ENCODE measurements around the gene NRARP. TPM values are rescaled to one million over a fixed set of nuclear protein-coding genes. Genes with fewer than 3 reads are reported as not detected.
A peak's percentile ranks its signal among the peaks of the same experiment; 100 is the strongest.

Gene NRARP
- total RNA-seq, 4 donors from 2014 or later = 3.1 to 13.5 (median 3.9) TPM

- no peak for TF ChIP-seq POLR2A (IDR thresholded peaks at IDR 0.05)
- TF ChIP-seq, protein P1, sequence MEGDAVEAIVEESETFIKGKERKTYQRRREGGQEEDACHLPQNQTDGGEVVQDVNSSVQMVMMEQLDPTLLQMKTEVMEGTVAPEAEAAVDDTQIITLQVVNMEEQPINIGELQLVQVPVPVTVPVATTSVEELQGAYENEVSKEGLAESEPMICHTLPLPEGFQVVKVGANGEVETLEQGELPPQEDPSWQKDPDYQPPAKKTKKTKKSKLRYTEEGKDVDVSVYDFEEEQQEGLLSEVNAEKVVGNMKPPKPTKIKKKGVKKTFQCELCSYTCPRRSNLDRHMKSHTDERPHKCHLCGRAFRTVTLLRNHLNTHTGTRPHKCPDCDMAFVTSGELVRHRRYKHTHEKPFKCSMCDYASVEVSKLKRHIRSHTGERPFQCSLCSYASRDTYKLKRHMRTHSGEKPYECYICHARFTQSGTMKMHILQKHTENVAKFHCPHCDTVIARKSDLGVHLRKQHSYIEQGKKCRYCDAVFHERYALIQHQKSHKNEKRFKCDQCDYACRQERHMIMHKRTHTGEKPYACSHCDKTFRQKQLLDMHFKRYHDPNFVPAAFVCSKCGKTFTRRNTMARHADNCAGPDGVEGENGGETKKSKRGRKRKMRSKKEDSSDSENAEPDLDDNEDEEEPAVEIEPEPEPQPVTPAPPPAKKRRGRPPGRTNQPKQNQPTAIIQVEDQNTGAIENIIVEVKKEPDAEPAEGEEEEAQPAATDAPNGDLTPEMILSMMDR (IDR thresholded peaks at IDR 0.05) = no peak
- peak in 1 of 2 donors; percentile 42 for TF ChIP-seq EP300 (IDR thresholded peaks at IDR 0.05)
- peak; percentile 44 to 54 for DNase-seq (ENCODE audit: low spot score in 2 of 2)
- H3K27me3 ChIP-seq = peaks cover 0 to 60% of the 10 kb centered on the region in 2 donors
- 12% methylated on average over 12 to 20 of the region's 25 CpGs for WGBS, 2 donors
- H3K27ac ChIP-seq = peak within 1 kb of the TSS; percentile 36 to 86 (median 68)
- H3K4me3 ChIP-seq = peak within 1 kb of the TSS; percentile 18 to 63 (median 41)
- peaks cover 3 to 33% (median 4%) of the 10 kb centered on the region in 3 donors for H3K36me3 ChIP-seq
- H3K9me3 ChIP-seq = peaks cover 0 to 10% (median 0%) of the 10 kb centered on the region in 4 donors
- peaks cover 0 to 49% (median 17%) of the 10 kb centered on the region in 4 donors for H3K4me1 ChIP-seq
Observed at GRCh38 chr9:137277329-137278041, 24.6 kb downstream of the NRARP start, which contains the start of gene TOR4A. TOR4A (plus strand) TSS chr9:137277726; CDS start chr9:137278690, 964 bp downstream.

- TF ChIP-seq EP300 (IDR thresholded peaks at IDR 0.05) = peak in 1 of 2 donors; percentile 46
- TF ChIP-seq, protein P1 (IDR thresholded peaks at IDR 0.05) = no peak
- peak in 1 of 2 donors; percentile 49 for DNase-seq (ENCODE audit: low spot score in 2 of 2)
- Histone ChIP-seq H3K36me3 (peaks cover 3 to 41% (median 9%) of the 10 kb centered on the region in 3 donors), H3K4me3 (peak overlapping the region in 3 of 4 donors; percentile 31 to 63 (median 51)), H3K27ac (peak overlapping the region; percentile 36 to 86 (median 68)), H3K9me3 (peaks cover 0 to 10% (median 0%) of the 10 kb centered on the region in 4 donors), H3K27me3 (peaks cover 0 to 52% of the 10 kb centered on the region in 2 donors), H3K4me1 (peaks cover 0 to 49% (median 17%) of the 10 kb centered on the region in 4 donors)
- 20 to 36% methylated on average over 21 to 26 of the region's 30 CpGs for WGBS, 2 donors
Observed at GRCh38 chr9:137276473-137277328, 25.4 kb downstream of the NRARP start.

GRCh38 chr9:137275588-137276472 is 26.2 kb downstream of the NRARP start:
- DNase-seq (ENCODE audit: low spot score in 2 of 2) = no peak
- Histone ChIP-seq H3K4me1 (peaks cover 0 to 42% (median 15%) of the 10 kb centered on the region in 4 donors), H3K36me3 (peaks cover 3 to 50% (median 9%) of the 10 kb centered on the region in 3 donors), H3K27ac (peak overlapping the region in 3 of 4 donors; percentile 36 to 86 (median 84)), H3K9me3 (peaks cover 0 to 10% (median 0%) of the 10 kb centered on the region in 4 donors), H3K27me3 (peaks cover 0 to 45% of the 10 kb centered on the region in 2 donors), H3K4me3 (no peak overlapping the region)
- WGBS, 2 donors = 72 to 78% methylated on average over 21 to 22 of the region's 24 CpGs
- TF ChIP-seq, protein P1 (IDR thresholded peaks at IDR 0.05) = no peak
- TF ChIP-seq EP300 (IDR thresholded peaks at IDR 0.05) (no peak), POLR2A (IDR thresholded peaks at IDR 0.05) (no peak)

DNA sequence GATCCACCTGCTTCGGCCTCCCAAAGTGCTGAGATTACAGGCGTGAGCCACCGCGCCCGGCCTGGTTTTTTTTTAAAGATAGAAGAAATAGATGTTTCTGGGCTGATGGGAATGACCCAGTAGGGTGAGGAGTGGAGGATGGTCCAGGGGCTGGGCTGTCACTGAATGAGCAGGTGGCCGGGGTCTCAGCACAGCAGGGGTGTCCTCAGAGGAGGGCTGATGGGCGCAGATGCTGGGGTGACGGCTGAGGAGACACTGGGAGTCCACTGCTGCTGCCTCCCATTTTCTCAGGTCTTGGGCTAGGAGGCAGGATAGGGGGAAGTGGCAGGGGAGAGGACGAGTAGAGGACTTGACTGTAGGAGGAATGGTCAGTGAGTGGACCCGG is 26.9 kb downstream of the NRARP start:
- peaks cover 3 to 55% (median 9%) of the 10 kb centered on the region in 3 donors for H3K36me3 ChIP-seq
- peaks cover 0 to 36% (median 14%) of the 10 kb centered on the region in 4 donors for H3K4me1 ChIP-seq
- no peak overlapping the region for H3K27ac ChIP-seq
- TF ChIP-seq, protein P1 (IDR thresholded peaks at IDR 0.05) = no peak
- no peak for TF ChIP-seq EP300 (IDR thresholded peaks at IDR 0.05)
- TF ChIP-seq POLR2A (IDR thresholded peaks at IDR 0.05) = no peak
- peaks cover 0 to 10% (median 0%) of the 10 kb centered on the region in 4 donors for H3K9me3 ChIP-seq
- peaks cover 0 to 39% of the 10 kb centered on the region in 2 donors for H3K27me3 ChIP-seq
- H3K4me3 ChIP-seq = no peak overlapping the region
- DNase-seq (ENCODE audit: low spot score in 2 of 2) = no peak
- WGBS, 2 donors = 85 to 88% methylated on average over 10 of the region's 10 CpGs

Data from tibial nerve (tissue), 4 donors.